Breast epithelium (tissue), 3 donors: ENCODE results near the gene EHD3.

ENCODE experiments used
- POLR2AphosphoS5 ChIP-seq, 3 donors: sonication (generic); formaldehyde crosslinking; IDR thresholded peaks; one replicate each; pipeline ENCODE4 v1.6.1; 2017; ENCODE audit warnings: antibody characterized with exemption in 3 of 3
- TF ChIP-seq, protein P1 (sequence below), 3 donors: fragments of 450-650 bp; IDR thresholded peaks; one replicate each; pipeline ENCODE4 v1.5.1; 2016 to 2017; ENCODE audit warnings: antibody characterized with exemption in 3 of 3, mild to moderate bottlenecking in 3 of 3, moderate library complexity in 3 of 3

DNA sequence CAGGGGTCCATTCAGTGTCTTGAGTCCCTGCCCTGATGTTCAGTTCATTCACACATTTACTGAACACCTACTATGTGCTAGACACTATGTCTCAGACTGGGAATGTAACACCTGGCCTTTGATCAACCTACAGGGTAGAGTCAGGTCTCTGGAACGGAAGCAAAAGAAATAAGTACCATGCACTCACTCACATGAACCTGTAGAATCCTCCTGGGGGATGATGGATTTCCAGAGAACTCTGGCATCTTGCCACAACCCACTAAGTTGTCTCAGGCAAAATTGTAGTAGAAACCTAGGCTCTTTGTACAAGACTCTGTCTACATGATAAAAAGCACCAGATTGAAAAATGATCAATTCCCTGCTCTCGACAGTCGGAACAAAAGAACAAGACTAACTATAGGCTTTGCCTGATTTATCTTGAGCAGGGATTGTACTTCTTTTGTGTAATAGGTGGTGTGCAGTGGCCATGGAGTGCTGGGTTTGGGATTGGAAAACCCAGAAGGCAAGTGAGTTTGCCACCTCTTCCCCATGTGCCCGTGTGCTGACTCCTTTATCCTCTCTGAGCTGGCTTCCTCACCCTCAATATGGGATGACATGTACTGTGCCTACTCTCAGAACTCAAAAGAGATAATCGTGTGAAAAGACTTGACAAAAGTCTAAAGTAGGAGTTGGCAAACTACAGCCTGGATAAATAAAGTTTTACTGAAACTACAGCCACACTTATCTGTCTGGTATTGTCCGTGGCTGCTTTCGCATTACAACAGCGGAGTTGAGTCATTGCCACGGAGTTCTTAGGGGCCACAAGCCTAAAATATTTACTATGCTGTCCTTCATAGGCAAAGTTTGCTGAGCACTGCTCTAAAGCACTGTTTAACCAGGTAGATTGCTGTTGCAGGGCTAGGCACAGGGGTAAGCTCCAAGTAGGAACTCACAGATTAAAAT lies 21.0 kb upstream of the EHD3 start:
- TF ChIP-seq, protein P1, sequence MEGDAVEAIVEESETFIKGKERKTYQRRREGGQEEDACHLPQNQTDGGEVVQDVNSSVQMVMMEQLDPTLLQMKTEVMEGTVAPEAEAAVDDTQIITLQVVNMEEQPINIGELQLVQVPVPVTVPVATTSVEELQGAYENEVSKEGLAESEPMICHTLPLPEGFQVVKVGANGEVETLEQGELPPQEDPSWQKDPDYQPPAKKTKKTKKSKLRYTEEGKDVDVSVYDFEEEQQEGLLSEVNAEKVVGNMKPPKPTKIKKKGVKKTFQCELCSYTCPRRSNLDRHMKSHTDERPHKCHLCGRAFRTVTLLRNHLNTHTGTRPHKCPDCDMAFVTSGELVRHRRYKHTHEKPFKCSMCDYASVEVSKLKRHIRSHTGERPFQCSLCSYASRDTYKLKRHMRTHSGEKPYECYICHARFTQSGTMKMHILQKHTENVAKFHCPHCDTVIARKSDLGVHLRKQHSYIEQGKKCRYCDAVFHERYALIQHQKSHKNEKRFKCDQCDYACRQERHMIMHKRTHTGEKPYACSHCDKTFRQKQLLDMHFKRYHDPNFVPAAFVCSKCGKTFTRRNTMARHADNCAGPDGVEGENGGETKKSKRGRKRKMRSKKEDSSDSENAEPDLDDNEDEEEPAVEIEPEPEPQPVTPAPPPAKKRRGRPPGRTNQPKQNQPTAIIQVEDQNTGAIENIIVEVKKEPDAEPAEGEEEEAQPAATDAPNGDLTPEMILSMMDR (IDR thresholded peaks at IDR 0.05): no peak
- TF ChIP-seq POLR2AphosphoS5 (IDR thresholded peaks at IDR 0.05): no peak
